ENCODE measurements around the gene PKP2. TPM values are rescaled to one million over a fixed set of nuclear protein-coding genes. Genes with fewer than 3 reads are reported as not detected.
"Not testable (repeated sequence)": the region's sequence is repeated elsewhere in the genome, so short reads cannot be mapped to it uniquely, and the experiment has no call there.

The PKP2 gene
- total and polyA plus RNA-seq, 2 of the 8 experiments (the other 6 are each of a cell fraction or from before 2014, with no cell fraction given) = 9.6 to 44.8 TPM

DNA sequence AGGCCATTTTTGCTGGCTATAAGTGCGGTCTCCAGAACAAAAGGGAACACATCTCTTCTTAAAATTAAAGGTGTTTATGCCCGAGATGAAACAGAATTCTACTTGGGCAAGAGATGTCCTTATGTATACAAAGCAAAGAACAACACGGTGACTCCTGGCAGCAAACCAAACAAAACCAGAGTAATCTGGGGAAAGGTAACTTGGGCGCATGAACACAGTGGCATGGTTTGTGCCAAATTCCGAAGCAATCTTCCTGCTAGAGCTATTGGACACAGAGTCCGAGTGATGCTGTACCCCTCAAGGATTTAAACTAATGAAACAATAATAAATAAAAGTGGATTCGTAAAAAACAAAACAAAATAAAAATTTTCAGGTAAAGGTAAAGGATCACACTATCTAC is 33.4 kb downstream of the PKP2 start (continued):
- TF ChIP-seq CHD2 (IDR thresholded peaks at IDR 0.05; ENCODE audit: low read length) (no peak), KDM4A (IDR thresholded peaks at IDR 0.05; ENCODE audit: low read depth, low read length, severe bottlenecking) (no peak), NRF1 (IDR thresholded peaks at IDR 0.05; ENCODE audit: low read depth, low read length) (no peak), TBP (IDR thresholded peaks at IDR 0.05; ENCODE audit: low read depth, low read length) (no peak), NANOG (IDR thresholded peaks at IDR 0.05; ENCODE audit: insufficient read depth, low read depth, low read length, poor library complexity, severe bottlenecking) (no peak), POLR2AphosphoS5 (IDR thresholded peaks at IDR 0.05; ENCODE audit: low read depth, low read length) (no peak), SIN3A (conservative IDR thresholded peaks at IDR 0.05 in 1 of 2, IDR thresholded peaks at IDR 0.05 in 1 of 2; ENCODE audit: low read depth in 1 of 2, low read length in 2 of 2) (no peak), EZH2 (IDR thresholded peaks at IDR 0.05; ENCODE audit: low read depth, low read length, severe bottlenecking) (no peak), SP2 (IDR thresholded peaks at IDR 0.05; ENCODE audit: low read length) (no peak)

DNA sequence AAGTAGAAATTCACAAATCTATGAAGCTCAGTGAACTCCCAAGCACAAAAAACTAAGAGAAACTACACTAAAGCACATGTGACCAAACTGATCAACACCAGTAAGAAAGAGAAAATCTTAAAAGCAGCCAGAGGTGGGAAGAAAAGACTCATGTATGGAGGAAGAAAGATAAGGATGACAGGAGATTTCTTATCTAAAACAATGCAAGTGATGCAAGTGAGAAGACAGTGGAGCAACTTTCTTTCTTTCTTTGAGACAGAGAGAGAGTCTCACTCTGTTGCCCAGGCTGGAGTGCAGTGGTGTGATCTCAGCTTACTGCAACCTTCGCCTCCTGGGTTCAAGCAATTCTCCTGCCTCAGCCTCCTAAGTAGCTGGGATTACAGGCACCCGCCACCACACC is 34.9 kb downstream of the PKP2 start:
- H3K4me3 ChIP-seq (ENCODE audit: extremely low read depth in 1 of 4, insufficient read depth in 2 of 4, low read depth in 3 of 4, low read length in 4 of 4); H3K9ac ChIP-seq (replicated peaks in 1 of 4; ENCODE audit: extremely low read depth in 1 of 4, low read depth in 3 of 4, low read length in 3 of 4); H3K27ac ChIP-seq (ENCODE audit: low read depth, low read length); H3K18ac ChIP-seq (ENCODE audit: extremely low read depth, low read length); CTCF ChIA-PET (ENCODE audit: partially characterized antibody); H2BK15ac ChIP-seq (ENCODE audit: low read length); H4K20me1 ChIP-seq (replicated peaks in 1 of 2; ENCODE audit: control insufficient read depth in 1 of 2, insufficient read depth in 2 of 2, low read length in 2 of 2); H3K9me3 ChIP-seq (ENCODE audit: insufficient read depth in 2 of 2, low read depth in 1 of 2, low read length in 1 of 2); H3K36me3 ChIP-seq (ENCODE audit: control insufficient read depth in 2 of 4, insufficient read depth in 4 of 4, low read length in 3 of 4); H3K14ac ChIP-seq (ENCODE audit: insufficient read length); H3K56ac ChIP-seq (replicated peaks; ENCODE audit: insufficient read length, low read depth, low read length); H2BK12ac ChIP-seq (ENCODE audit: low read depth, low read length); H3K27me3 ChIP-seq (replicated peaks in 1 of 4; ENCODE audit: control insufficient read depth in 3 of 4, extremely low read depth in 1 of 4, insufficient read depth in 3 of 4, low read length in 3 of 4); H4K91ac ChIP-seq (replicated peaks; ENCODE audit: insufficient read length, low read length); H3K4ac ChIP-seq (replicated peaks; ENCODE audit: insufficient read length, low read depth, low read length); H3K23me2 ChIP-seq (ENCODE audit: low read depth, low read length); H2AFZ ChIP-seq (ENCODE audit: low read length); H2BK5ac ChIP-seq (ENCODE audit: low read depth, low read length); H4K8ac ChIP-seq (ENCODE audit: extremely low read depth, insufficient read depth, low read length); FAIRE-seq; H3K4me1 ChIP-seq (replicated peaks in 1 of 4; ENCODE audit: control insufficient read depth in 3 of 4, insufficient read depth in 4 of 4, low read length in 3 of 4); H2BK120ac ChIP-seq (replicated peaks; ENCODE audit: low read depth, low read length); H3K79me1 ChIP-seq (ENCODE audit: low read depth, low read length); DNase-seq (ENCODE audit: low read depth in 1 of 2, low spot score in 2 of 2); H2AK5ac ChIP-seq (ENCODE audit: low read depth, low read length); H2BK20ac ChIP-seq (ENCODE audit: low read length); H3K4me2 ChIP-seq (ENCODE audit: insufficient read depth in 1 of 2, low read depth in 2 of 2, low read length in 2 of 2); H3K23ac ChIP-seq (ENCODE audit: insufficient read length); H3K79me2 ChIP-seq (ENCODE audit: control insufficient read depth in 1 of 2, insufficient read depth in 2 of 2, low read length in 2 of 2); H4K5ac ChIP-seq (ENCODE audit: insufficient read length, low read depth, low read length): not testable (repeated sequence)
- 96% methylated on average over 2 of the region's 2 CpGs; no CpG with 5 or more reads in 1 of the 2 experiments for WGBS, 2 experiments (ENCODE audit: extremely low coverage in 1 of 2, insufficient coverage in 1 of 2, insufficient read length in 1 of 2, insufficient replicate concordance in 2 of 2, low coverage in 1 of 2, low lambda C conversion rate in 2 of 2, missing lambda C conversion rate in 1 of 2)
- POLR2A ChIA-PET (ENCODE audit: partially characterized antibody) = interaction anchor here (0.8 kb wide), 1 partner anchor 95 kb away, joined by 3 read pairs; no protein-coding TSS in a partner anchor
